ENCODE measurements around the gene CNTF. TPM values are rescaled to one million over a fixed set of nuclear protein-coding genes. Genes with fewer than 3 reads are reported as not detected.

CNTF gene
- total and polyA plus RNA-seq, 3 experiments from 2014 or later, result 2.9 to 3.4 TPM; not detected in 1

DNA sequence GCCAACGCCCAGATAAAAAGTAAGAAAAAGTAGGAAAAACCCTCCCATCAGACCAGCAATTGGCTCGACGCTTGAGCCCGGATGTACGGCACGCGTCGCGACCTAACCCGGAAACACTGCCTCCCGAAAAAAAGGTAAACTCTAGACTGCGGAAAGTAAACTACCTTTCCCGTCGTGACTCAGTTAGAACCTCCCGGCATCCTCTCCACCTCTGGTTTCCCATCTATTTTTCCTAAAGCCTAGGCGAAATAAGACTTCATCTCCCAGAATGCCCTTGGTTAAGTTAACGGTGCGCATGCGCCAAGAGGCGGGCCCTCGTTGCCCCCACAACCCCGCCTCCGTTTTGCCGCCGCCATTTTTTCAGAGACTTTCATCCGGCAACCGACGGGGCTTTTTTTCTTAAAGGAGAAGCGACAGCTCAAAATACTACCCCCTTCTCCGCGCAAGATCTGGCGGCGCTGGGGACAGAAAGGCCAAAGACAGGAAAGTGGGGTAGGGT lies 44.3 kb upstream of the CNTF start:
- Mint-ChIP-seq H3K9me3 (no peaks in the 10 kb centered on the region), H3K27me3 (peaks cover 0 to 16% of the 10 kb centered on the region in 2 donors), H3K4me1 (peaks cover 73 to 83% (median 81%) of the 10 kb centered on the region in 3 donors), H3K27ac (peak overlapping the region; percentile 99 to 100 (median 100)), H3K36me3 (peaks cover 4 to 51% (median 5%) of the 10 kb centered on the region in 3 donors), H3K4me3 (peak overlapping the region; percentile 88 to 99 (median 97))
- CTCF ChIA-PET, result interaction anchor here (1.2 to 5.2 kb wide), 5 partner anchors 10 to 53 kb away, joined by 4 to 73 read pairs (median 4); no protein-coding TSS in a partner anchor
- Histone ChIP-seq H3K9me3 (ENCODE audit: low read length) (no peaks in the 10 kb centered on the region), H3K27me3 (ENCODE audit: insufficient read depth, low read length, poor library complexity, severe bottlenecking) (no peaks in the 10 kb centered on the region), H3K36me3 (ENCODE audit: insufficient read depth, low read length) (no peaks in the 10 kb centered on the region), H3K4me1 (ENCODE audit: insufficient read depth, low read length) (peaks cover 63% of the 10 kb centered on the region), H3K4me3 (ENCODE audit: low read length) (peak overlapping the region; percentile 83), H3K27ac (ENCODE audit: low read depth, low read length) (peak overlapping the region; percentile 99)
- POLR2A ChIA-PET, result interaction anchor here (1.0 to 2.6 kb wide), 5 partner anchors 10 to 1037 kb away, joined by 3 to 24 read pairs (median 3); partner anchors contain the start of genes FAM111A and OSBP
- peak; percentile 87 to 97 (median 96) for DNase-seq

DNA sequence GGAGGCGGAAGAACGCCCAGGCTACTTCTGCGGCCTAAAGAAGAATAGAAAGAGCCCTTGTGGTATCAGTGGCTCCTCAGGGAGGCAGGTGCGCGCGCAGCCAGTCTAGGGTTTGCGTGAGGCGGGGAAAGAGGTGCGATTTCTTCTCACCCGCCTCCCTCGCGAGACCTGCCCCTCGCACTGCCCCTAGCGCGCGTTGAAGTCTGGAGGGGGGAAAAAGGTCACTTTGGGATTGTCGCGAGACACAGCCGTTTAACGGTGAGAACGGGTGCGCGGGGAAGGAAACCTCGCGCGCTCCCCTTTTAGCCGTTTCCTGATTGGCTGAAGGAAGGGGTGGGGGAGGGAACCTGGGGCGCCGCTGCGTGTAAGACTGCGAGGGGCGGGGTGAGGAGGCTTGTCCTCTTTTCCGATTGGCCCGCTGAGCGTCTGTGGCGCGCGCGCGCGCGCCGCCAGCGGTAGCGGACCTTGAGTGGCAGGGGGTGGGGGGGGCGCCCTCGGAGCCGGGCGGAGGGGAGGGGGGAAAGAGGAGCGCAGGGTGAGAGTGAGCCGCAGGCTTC lies 43.8 kb upstream of the CNTF start, which contains the start of gene ZFP91:
Gene ZFP91, plus strand, starts transcription at position 429 of the 557 bp plus-strand sequence. CDS start 219 bp downstream, outside the sequence.
- Mint-ChIP-seq H3K27me3 (peaks cover 0 to 16% of the 10 kb centered on the region in 2 donors), H3K27ac (peak within 1 kb of the TSS; percentile 99 to 100 (median 100)), H3K4me3 (peak within 1 kb of the TSS; percentile 88 to 99 (median 98)), H3K36me3 (peaks cover 0 to 46% (median 4%) of the 10 kb centered on the region in 3 donors), H3K9me3 (no peaks in the 10 kb centered on the region), H3K4me1 (peaks cover 73 to 82% (median 81%) of the 10 kb centered on the region in 3 donors)
- Histone ChIP-seq H3K27ac (ENCODE audit: low read depth, low read length) (peak within 1 kb of the TSS; percentile 99), H3K4me1 (ENCODE audit: insufficient read depth, low read length) (peaks cover 63% of the 10 kb centered on the region), H3K36me3 (ENCODE audit: insufficient read depth, low read length) (no peaks in the 10 kb centered on the region), H3K4me3 (ENCODE audit: low read length) (peak within 1 kb of the TSS; percentile 83), H3K27me3 (ENCODE audit: insufficient read depth, low read length, poor library complexity, severe bottlenecking) (no peaks in the 10 kb centered on the region), H3K9me3 (ENCODE audit: low read length) (no peaks in the 10 kb centered on the region)
- POLR2A ChIA-PET, result interaction anchor here (1.0 to 2.6 kb wide), 3 partner anchors 11 to 1037 kb away, joined by 3 to 24 read pairs (median 8); partner anchors contain the start of gene OSBP
- CTCF ChIA-PET, result interaction anchor here (1.4 to 5.2 kb wide), 3 partner anchors 10 to 53 kb away, joined by 4 to 73 read pairs (median 5); no protein-coding TSS in a partner anchor
- DNase-seq, result peak; percentile 91 to 98 (median 95)

DNA sequence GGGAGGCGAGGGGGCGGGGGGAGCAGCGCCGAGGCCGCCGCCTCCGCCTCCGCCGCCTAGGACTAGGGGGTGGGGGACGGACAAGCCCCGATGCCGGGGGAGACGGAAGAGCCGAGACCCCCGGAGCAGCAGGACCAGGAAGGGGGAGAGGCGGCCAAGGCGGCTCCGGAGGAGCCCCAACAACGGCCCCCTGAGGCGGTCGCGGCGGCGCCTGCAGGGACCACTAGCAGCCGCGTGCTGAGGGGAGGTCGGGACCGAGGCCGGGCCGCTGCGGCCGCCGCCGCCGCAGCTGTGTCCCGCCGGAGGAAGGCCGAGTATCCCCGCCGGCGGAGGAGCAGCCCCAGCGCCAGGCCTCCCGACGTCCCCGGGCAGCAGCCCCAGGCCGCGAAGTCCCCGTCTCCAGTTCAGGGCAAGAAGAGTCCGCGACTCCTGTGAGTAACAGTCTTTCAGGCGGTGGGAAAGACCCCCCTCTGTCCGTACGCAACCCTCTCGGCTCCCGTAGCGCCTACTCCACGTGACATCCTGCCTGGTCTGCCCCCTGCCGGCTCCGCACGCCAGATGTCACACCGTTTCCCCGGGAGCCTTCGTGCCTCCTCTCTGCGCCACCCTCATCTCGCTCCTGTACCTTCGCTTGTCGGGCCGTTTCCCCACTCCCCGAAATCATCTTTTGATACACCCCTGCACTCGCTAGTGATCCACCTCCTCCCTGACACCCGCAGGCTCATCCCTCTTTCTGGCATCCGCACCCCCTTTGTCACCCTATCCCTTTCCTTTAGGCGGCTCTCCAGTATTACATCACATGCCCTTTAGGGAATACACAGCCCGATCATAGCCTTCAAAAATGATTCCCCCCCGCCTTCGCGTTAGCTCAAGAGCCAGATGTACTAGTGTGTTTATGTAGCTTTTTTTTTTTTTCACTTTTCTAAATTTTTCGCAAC lies 43.0 kb upstream of the CNTF start:
- Mint-ChIP-seq H3K4me1 (peaks cover 68 to 81% (median 78%) of the 10 kb centered on the region in 3 donors), H3K36me3 (peaks cover 0 to 43% (median 4%) of the 10 kb centered on the region in 3 donors), H3K9me3 (no peaks in the 10 kb centered on the region), H3K27me3 (peaks cover 0 to 16% of the 10 kb centered on the region in 2 donors), H3K4me3 (peak overlapping the region; percentile 88 to 99 (median 98)), H3K27ac (peak overlapping the region; percentile 99 to 100 (median 100))
- DNase-seq, result peak; percentile 87 to 96 (median 91)
- H3K27me3 ChIP-seq (ENCODE audit: insufficient read depth, low read length, poor library complexity, severe bottlenecking), result no peaks in the 10 kb centered on the region
- POLR2A ChIA-PET, result interaction anchor here (0.7 kb wide), 1 partner anchor 10 kb away, joined by 3 read pairs; no protein-coding TSS in a partner anchor
- peak overlapping the region; percentile 74 for H3K4me3 ChIP-seq (ENCODE audit: low read length)
- H3K27ac ChIP-seq (ENCODE audit: low read depth, low read length), result peak overlapping the region; percentile 92
- H3K4me1 ChIP-seq (ENCODE audit: insufficient read depth, low read length), result peaks cover 60% of the 10 kb centered on the region
- H3K36me3 ChIP-seq (ENCODE audit: insufficient read depth, low read length), result no peaks in the 10 kb centered on the region
- CTCF ChIA-PET, result interaction anchor here (0.7 to 5.2 kb wide), 2 partner anchors 11 to 32 kb away, joined by 3 to 73 read pairs; no protein-coding TSS in a partner anchor
- no peaks in the 10 kb centered on the region for H3K9me3 ChIP-seq (ENCODE audit: low read length)

DNA sequence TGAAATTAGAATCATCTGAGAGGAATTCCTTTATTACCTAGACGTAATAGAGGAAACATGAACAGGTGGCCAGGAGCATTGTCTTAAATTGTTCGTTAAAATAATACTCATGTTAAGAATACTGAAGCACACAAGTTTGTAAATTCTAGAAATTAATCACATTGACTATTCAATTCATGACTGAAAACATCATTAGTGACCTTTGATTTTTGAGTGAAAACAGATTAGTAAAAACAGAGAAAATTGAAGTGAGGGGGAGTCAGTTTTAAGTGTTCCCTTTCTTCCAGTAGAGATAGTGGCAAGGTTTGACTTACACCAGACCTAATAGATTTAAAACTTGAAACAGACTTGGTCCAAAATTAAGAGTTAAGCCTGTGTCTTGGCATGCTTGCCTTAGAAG lies 42.2 kb upstream of the CNTF start:
- Histone ChIP-seq H3K4me1 (ENCODE audit: insufficient read depth, low read length) (peaks cover 53% of the 10 kb centered on the region), H3K9me3 (ENCODE audit: low read length) (no peaks in the 10 kb centered on the region), H3K27ac (ENCODE audit: low read depth, low read length) (peak overlapping the region; percentile 92), H3K4me3 (ENCODE audit: low read length) (peak overlapping the region; percentile 74), H3K36me3 (ENCODE audit: insufficient read depth, low read length) (peaks cover 4% of the 10 kb centered on the region), H3K27me3 (ENCODE audit: insufficient read depth, low read length, poor library complexity, severe bottlenecking) (no peaks in the 10 kb centered on the region)
- ChIA-PET CTCF (interaction anchor here (0.7 to 5.2 kb wide), 3 partner anchors 12 to 33 kb away, joined by 3 to 73 read pairs (median 3); no protein-coding TSS in a partner anchor), POLR2A (no interaction called here)
- no peak for DNase-seq
- H3K36me3 Mint-ChIP-seq, result peaks cover 0 to 41% (median 4%) of the 10 kb centered on the region in 3 donors
- peak overlapping the region in 7 of 8 donors; percentile 84 to 100 (median 97) for H3K27ac Mint-ChIP-seq
- H3K4me3 Mint-ChIP-seq, result peak overlapping the region; percentile 88 to 99 (median 97)
- peaks cover 65 to 81% (median 77%) of the 10 kb centered on the region in 3 donors for H3K4me1 Mint-ChIP-seq
- no peaks in the 10 kb centered on the region for H3K9me3 Mint-ChIP-seq
- peaks cover 0 to 16% of the 10 kb centered on the region in 2 donors for H3K27me3 Mint-ChIP-seq

DNA sequence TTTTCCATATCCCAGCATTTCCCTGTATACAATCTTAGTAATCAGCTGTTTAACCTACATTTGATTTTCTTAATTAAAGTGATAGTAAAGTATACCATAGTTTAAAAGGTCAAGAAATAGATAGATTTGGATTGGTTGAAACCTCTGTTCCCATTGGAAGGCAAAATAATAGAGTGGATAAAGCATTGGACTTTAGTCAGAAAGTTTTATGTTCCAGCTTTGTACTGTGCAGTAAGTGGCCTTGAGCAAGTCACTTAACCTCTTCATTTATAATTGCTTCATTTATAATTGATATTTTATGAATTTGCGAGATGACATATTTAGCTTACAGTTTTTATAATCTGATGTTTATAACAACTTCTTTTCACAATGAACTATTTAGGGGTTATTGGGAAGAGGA lies 40.0 kb upstream of the CNTF start:
- Histone ChIP-seq H3K27me3 (ENCODE audit: insufficient read depth, low read length, poor library complexity, severe bottlenecking) (no peaks in the 10 kb centered on the region), H3K36me3 (ENCODE audit: insufficient read depth, low read length) (peaks cover 10% of the 10 kb centered on the region), H3K4me1 (ENCODE audit: insufficient read depth, low read length) (peaks cover 36% of the 10 kb centered on the region), H3K27ac (ENCODE audit: low read depth, low read length) (no peak overlapping the region), H3K4me3 (ENCODE audit: low read length) (no peak overlapping the region), H3K9me3 (ENCODE audit: low read length) (no peaks in the 10 kb centered on the region)
- H3K4me1 Mint-ChIP-seq, result peaks cover 57 to 81% (median 75%) of the 10 kb centered on the region in 3 donors
- DNase-seq, result no peak
- peaks cover 0 to 16% of the 10 kb centered on the region in 2 donors for H3K27me3 Mint-ChIP-seq
- no peaks in the 10 kb centered on the region for H3K9me3 Mint-ChIP-seq
- POLR2A ChIA-PET, result interaction anchor here (1.1 kb wide), 1 partner anchor 15 kb away, joined by 4 read pairs; no protein-coding TSS in a partner anchor
- H3K27ac Mint-ChIP-seq, result peak overlapping the region in 1 of 8 donors; percentile 7
- peak overlapping the region in 2 of 7 donors; percentile 20 to 33 for H3K4me3 Mint-ChIP-seq
- CTCF ChIA-PET, result interaction anchor here (1.3 to 2.7 kb wide), 3 partner anchors 15 to 553 kb away, joined by 5 to 16 read pairs (median 5); no protein-coding TSS in a partner anchor
- H3K36me3 Mint-ChIP-seq, result peaks cover 0 to 52% (median 4%) of the 10 kb centered on the region in 3 donors

DNA sequence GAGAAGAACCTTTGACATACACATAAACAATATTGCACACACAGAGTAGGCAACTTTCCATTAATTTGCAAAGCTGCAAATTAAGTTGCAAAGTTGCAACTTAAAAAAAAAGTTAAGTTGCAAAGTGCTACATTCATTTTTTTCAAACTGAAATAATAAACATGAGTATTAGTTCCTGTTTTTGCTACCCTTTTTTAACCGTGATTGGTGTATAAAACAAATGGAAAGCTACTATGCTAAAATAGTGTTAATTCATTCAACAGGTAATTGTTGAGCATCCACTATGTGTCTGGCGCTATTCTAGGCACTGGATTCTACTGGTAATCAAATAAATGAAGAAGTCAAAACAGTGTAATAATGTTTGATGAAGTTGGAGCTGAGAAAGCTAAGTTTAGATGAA lies 35.5 kb upstream of the CNTF start:
- H3K4me1 Mint-ChIP-seq, result peaks cover 52 to 90% (median 82%) of the 10 kb centered on the region in 3 donors
- H3K4me3 ChIP-seq (ENCODE audit: low read length), result no peak overlapping the region
- H3K27me3 ChIP-seq (ENCODE audit: insufficient read depth, low read length, poor library complexity, severe bottlenecking), result no peaks in the 10 kb centered on the region
- peaks cover 18% of the 10 kb centered on the region for H3K4me1 ChIP-seq (ENCODE audit: insufficient read depth, low read length)
- H3K27ac ChIP-seq (ENCODE audit: low read depth, low read length), result no peak overlapping the region
- H3K36me3 Mint-ChIP-seq, result peaks cover 0 to 45% (median under 1%) of the 10 kb centered on the region in 3 donors
- ChIA-PET POLR2A (no interaction called here), CTCF (no interaction called here)
- peaks cover 10% of the 10 kb centered on the region for H3K36me3 ChIP-seq (ENCODE audit: insufficient read depth, low read length)
- no peak overlapping the region for H3K4me3 Mint-ChIP-seq
- DNase-seq, result no peak
- H3K9me3 Mint-ChIP-seq, result no peaks in the 10 kb centered on the region
- H3K9me3 ChIP-seq (ENCODE audit: low read length), result no peaks in the 10 kb centered on the region
- no peaks in the 10 kb centered on the region for H3K27me3 Mint-ChIP-seq
- H3K27ac Mint-ChIP-seq, result peak overlapping the region in 3 of 8 donors; percentile 20 to 50 (median 27)

DNA sequence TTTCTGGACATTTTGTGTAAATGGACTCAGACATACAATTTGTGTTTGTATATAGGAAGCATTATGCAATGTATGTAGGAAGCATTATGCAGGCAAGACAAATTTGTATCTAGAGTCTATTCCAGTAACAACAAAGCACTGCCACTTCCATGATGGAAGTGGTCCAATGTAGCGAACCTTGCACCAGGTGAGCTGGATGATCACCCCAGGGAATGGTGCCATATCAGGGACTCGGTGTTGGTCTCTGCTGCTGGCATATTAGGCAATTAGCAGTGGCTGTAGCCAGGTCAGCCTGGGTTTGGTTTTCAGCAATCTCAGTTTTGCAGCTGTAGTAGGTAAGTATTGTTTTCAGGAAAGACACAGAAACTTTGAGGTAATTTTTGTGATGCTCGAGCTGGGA lies 30.8 kb upstream of the CNTF start:
- POLR2A ChIA-PET, result no interaction called here
- no peak for DNase-seq
- no peak overlapping the region for H3K4me3 Mint-ChIP-seq
- CTCF ChIA-PET, result no interaction called here
- H3K4me3 ChIP-seq (ENCODE audit: low read length), result no peak overlapping the region
- no peaks in the 10 kb centered on the region for H3K9me3 Mint-ChIP-seq
- H3K27me3 ChIP-seq (ENCODE audit: insufficient read depth, low read length, poor library complexity, severe bottlenecking), result no peaks in the 10 kb centered on the region
- H3K4me1 ChIP-seq (ENCODE audit: insufficient read depth, low read length), result peaks cover 17% of the 10 kb centered on the region
- H3K27ac ChIP-seq (ENCODE audit: low read depth, low read length), result no peak overlapping the region
- peaks cover 58 to 90% (median 87%) of the 10 kb centered on the region in 3 donors for H3K4me1 Mint-ChIP-seq
- H3K27ac Mint-ChIP-seq, result no peak overlapping the region
- H3K36me3 ChIP-seq (ENCODE audit: insufficient read depth, low read length), result peaks cover 4% of the 10 kb centered on the region
- no peaks in the 10 kb centered on the region for H3K27me3 Mint-ChIP-seq
- no peaks in the 10 kb centered on the region for H3K9me3 ChIP-seq (ENCODE audit: low read length)
- H3K36me3 Mint-ChIP-seq, result peaks cover 0 to 50% (median 11%) of the 10 kb centered on the region in 3 donors
